NB4 (cell line): ENCODE data around the gene DOCK3.

Source experiments
- MYC ChIP-seq: IDR thresholded peaks from 2 replicates; pipeline ENCODE4 v1.6.1; 2011; ENCODE audit warnings: low read depth, low read length
- POLR2A ChIP-seq: IDR thresholded peaks from 2 replicates; pipeline ENCODE4 v1.6.1; 2011; ENCODE audit warnings: mild to moderate bottlenecking; ENCODE audit not compliant: insufficient read length; ENCODE audit errors: extremely low read depth
- TF ChIP-seq, protein P1 (sequence below): IDR thresholded peaks from one replicate; pipeline ENCODE4 v1.5.1; 2012; ENCODE audit warnings: low read depth, low read length

- TF ChIP-seq POLR2A: no peak
- no peak for TF ChIP-seq MYC
- TF ChIP-seq, protein P1, sequence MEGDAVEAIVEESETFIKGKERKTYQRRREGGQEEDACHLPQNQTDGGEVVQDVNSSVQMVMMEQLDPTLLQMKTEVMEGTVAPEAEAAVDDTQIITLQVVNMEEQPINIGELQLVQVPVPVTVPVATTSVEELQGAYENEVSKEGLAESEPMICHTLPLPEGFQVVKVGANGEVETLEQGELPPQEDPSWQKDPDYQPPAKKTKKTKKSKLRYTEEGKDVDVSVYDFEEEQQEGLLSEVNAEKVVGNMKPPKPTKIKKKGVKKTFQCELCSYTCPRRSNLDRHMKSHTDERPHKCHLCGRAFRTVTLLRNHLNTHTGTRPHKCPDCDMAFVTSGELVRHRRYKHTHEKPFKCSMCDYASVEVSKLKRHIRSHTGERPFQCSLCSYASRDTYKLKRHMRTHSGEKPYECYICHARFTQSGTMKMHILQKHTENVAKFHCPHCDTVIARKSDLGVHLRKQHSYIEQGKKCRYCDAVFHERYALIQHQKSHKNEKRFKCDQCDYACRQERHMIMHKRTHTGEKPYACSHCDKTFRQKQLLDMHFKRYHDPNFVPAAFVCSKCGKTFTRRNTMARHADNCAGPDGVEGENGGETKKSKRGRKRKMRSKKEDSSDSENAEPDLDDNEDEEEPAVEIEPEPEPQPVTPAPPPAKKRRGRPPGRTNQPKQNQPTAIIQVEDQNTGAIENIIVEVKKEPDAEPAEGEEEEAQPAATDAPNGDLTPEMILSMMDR: no peak
These were observed 499.0 kb downstream of the DOCK3 start for GRCh38 chr3:51173518-51174271.
